GM19328 (cell line): ENCODE measurements around the gene DIS3.
"Not testable (repeated sequence)": the region's sequence is repeated elsewhere in the genome, so short reads cannot be mapped to it uniquely, and the experiment has no call there.

Experiments used
- ATAC-seq: cut with Tn5 transposase; IDR thresholded peaks from one replicate; pipeline ENCODE4 v1.9.1; 2021; ENCODE audit warnings: mild to moderate bottlenecking, moderate library complexity; ENCODE audit not compliant: unreplicated experiment

Gene DIS3

GRCh38 chr13:72754111-72754510, 27.6 kb downstream of the DIS3 start:
- ATAC-seq = no peak

GRCh38 chr13:72751220-72751619, 30.5 kb downstream of the DIS3 start:
- no peak for ATAC-seq

- no peak for ATAC-seq
Observed at GRCh38 chr13:72745260-72745659, 36.4 kb downstream of the DIS3 start.

GRCh38 chr13:72740015-72740414, 41.7 kb downstream of the DIS3 start:
- ATAC-seq = no peak

DNA sequence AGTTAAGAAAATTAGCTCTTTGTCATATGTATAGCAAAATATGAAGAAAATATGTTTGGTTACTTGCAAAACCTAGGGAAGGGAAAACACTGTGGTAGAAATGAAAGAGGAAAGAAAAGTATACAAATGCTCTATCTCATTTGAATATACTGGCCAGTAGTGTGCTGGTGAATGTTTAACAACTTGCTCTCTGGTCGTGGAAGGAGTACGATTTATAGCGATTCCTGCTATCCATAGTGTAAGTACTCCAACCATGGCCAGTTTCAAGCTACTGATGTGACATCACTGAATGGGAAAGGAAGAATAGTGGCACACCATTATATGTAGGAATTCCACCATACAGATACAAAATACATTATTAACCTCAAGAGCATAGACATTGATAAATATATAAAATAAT, 44.7 kb downstream of the DIS3 start:
- ATAC-seq = no peak

DNA sequence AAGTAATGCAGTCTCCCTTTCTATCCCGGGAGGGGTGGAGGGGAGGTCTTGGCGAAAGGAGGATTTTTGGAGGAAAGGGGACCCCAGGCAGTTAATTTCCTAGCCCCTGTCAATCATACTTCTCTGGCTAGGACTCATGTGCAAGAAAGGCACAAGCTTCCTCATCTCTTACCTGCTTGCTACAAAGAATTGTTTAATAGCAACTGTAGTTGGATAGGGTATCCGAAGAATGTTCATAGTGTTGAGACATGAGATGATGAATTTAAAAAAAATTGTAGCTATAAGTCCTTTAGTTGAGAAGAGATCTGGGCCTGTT, 53.5 kb downstream of the DIS3 start:
- no peak for ATAC-seq

GRCh38 chr13:72727417-72728289, 54.0 kb downstream of the DIS3 start, which contains the start of the genes BORA and MZT1:
BORA (plus strand) TSS chr13:72727923; CDS start chr13:72728941, 1,018 bp downstream.
MZT1 (minus strand) TSS chr13:72727629; CDS start chr13:72727602, 27 bp downstream.
- ATAC-seq = peak; percentile 95

GRCh38 chr13:72726726-72727416, 54.8 kb downstream of the DIS3 start:
- peak; percentile 14 for ATAC-seq

DNA sequence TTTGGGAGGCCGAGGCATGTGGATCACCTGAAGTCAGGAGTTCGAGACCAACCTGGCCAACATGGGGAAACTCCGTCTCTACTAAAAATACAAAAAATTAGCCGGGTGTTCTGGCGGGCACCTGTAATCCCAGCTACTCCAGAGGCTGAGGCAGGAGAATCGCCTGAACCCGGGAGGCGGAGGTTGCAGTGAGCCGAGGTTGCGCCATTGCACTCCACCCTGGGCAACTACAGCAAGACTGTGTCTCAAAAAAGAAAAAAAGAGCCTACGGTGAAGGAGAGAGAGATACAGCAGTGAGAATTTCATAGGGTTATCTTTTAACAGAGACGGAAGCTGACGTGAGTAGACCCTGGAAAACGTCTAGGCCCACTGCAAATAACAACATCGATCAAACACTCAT, 55.5 kb downstream of the DIS3 start:
- not testable (repeated sequence) for ATAC-seq

DNA sequence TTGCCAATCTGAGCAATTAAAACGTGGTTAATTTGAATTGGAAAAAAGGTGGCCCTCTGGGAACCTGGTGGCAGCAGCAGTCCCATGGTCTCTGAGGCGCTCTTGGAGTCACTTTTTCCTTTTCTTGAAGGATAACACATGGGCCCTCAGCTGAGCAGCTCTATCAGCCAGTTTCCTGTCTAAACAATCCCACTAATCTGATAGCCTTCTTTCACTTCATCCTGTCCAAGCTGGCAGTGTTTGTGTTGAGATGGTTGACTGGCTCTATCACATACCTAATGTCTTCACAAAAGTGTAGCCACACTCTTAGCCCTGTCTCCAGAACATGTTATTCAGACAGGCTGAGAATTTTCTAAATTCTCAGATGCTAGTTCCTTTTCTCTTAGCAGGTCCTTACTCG, 64.9 kb downstream of the DIS3 start:
- ATAC-seq = no peak
